Measurements from ENCODE around the gene FAT2.

- TF ChIP-seq CTCF (IDR thresholded peaks at IDR 0.05) (no peak), POLR2AphosphoS5 (IDR thresholded peaks at IDR 0.05) (no peak), POLR2A (IDR thresholded peaks at IDR 0.05) (no peak), EP300 (IDR thresholded peaks at IDR 0.05; ENCODE audit: low read depth) (no peak)
Measured at GRCh38 chr5:151598984-151599383, 7.9 kb upstream of the FAT2 start.
